GM12878 (cell line): Measurements from ENCODE around the gene BTG2. TPM values are rescaled to one million over a fixed set of nuclear protein-coding genes. Genes with fewer than 3 reads are reported as not detected.

Source experiments
- ATAC-seq: fragments of 200-7000 bp; cut with Tn5 transposase; 3 replicates; pipeline ENCODE4 v1.9.1; 2020; ENCODE audit warnings: mild to moderate bottlenecking, moderate library complexity
- BruUV-seq: library from RNA; stranded (reverse); fragments of 400-500 nt; replicated peaks from 2 replicates; lab custom pipeline; 2021; lab: Mats Ljungman, UMichigan
- CTCF ChIA-PET: fragments of 300-600 bp; sonication (Branson Sonifier 250); formaldehyde crosslinking; extraction: SDS; loops from one replicate; lab custom pipeline; 2021; ENCODE audit warnings: inconsistent platforms; lab: Yijun Ruan, JAX
- POLR2A ChIA-PET: fragments of 350-600 bp; formaldehyde crosslinking; extraction: SDS; loops from one replicate; lab custom pipeline; 2021; ENCODE audit warnings: inconsistent platforms; lab: Charles Lee
- RAD21 ChIA-PET: fragments of 300-600 bp; sonication (Branson Sonifier 250); formaldehyde crosslinking; loops from one replicate; lab custom pipeline; 2023; ENCODE audit warnings: antibody characterized with exemption; ENCODE audit not compliant: unreplicated experiment; lab: Charles Lee
- SMC1A ChIA-PET: fragments of 300-600 bp; sonication (Branson Sonifier 250); formaldehyde crosslinking; loops from one replicate; lab custom pipeline; 2023; ENCODE audit not compliant: unreplicated experiment, uncharacterized antibody; lab: Charles Lee
- DNase-seq: peaks from one replicate; pipeline ENCODE4 v3.0.0-alpha.2; 2011; ENCODE audit warnings: low read depth, low spot score
- FAIRE-seq: peaks from 3 replicates; lab custom pipeline; 2011; peaks lifted over from hg19 to GRCh38; lab: Jason Lieb, UNC
- H2AFZ ChIP-seq: 2 replicates; pipeline ENCODE4 v1.6.0; 2011; ENCODE audit warnings: low read depth, low read length, control low read depth; ENCODE audit not compliant: control insufficient read depth
- H3K27ac ChIP-seq: 2 replicates; pipeline ENCODE4 v1.5.1; 2011; ENCODE audit warnings: control low read depth; ENCODE audit not compliant: control insufficient read depth, insufficient read depth
- H3K27me3 ChIP-seq, 2 experiments: replicated peaks in 1 of 2; 2 replicates each; pipeline versions ENCODE4 v1.6.0 to v1.6.1; 2011; ENCODE audit warnings: low read length in 1 of 2; ENCODE audit not compliant: control insufficient read depth in 2 of 2, insufficient read depth in 2 of 2
- H3K36me3 ChIP-seq, 2 experiments: 2 replicates each; pipeline ENCODE4 v1.5.1; 2011; ENCODE audit warnings: low read length in 1 of 2; ENCODE audit not compliant: control insufficient read depth in 2 of 2, insufficient read depth in 2 of 2
- H3K4me1 ChIP-seq: 2 replicates; pipeline ENCODE4 v1.6.1; 2011; ENCODE audit warnings: mild to moderate bottlenecking, low read length, moderate library complexity, mixed read lengths; ENCODE audit not compliant: control insufficient read depth, insufficient read depth
- H3K4me2 ChIP-seq: 2 replicates; pipeline ENCODE4 v1.6.0; 2011; ENCODE audit warnings: control low read depth; ENCODE audit not compliant: control insufficient read depth, insufficient read depth
- H3K4me3 ChIP-seq: fragments of 200-600 bp; sonication (generic); 2 replicates; pipeline ENCODE4 v1.5.1; 2016
- H3K79me2 ChIP-seq: 2 replicates; pipeline ENCODE4 v1.6.0; 2011; ENCODE audit warnings: low read length; ENCODE audit not compliant: control insufficient read depth, insufficient read depth
- H3K9ac ChIP-seq: 2 replicates; pipeline ENCODE4 v1.8.0; 2011; ENCODE audit warnings: low read length, control low read depth, mixed read lengths; ENCODE audit not compliant: control insufficient read depth, insufficient read depth
- H3K9me3 ChIP-seq: replicated peaks from 3 replicates; pipeline ENCODE4 v1.5.1; 2011; ENCODE audit warnings: mild to moderate bottlenecking, low read length; ENCODE audit not compliant: control insufficient read depth, insufficient read depth
- H4K20me1 ChIP-seq: 2 replicates; pipeline ENCODE4 v1.6.0; 2011; ENCODE audit not compliant: control insufficient read depth, insufficient read depth
- EZH2 ChIP-seq: IDR thresholded peaks from 2 replicates; pipeline ENCODE4 v1.6.1; 2012; ENCODE audit warnings: low read depth, mild to moderate bottlenecking, control low read depth, inconsistent platforms, low read length, borderline replicate concordance; ENCODE audit not compliant: control insufficient read depth
- RAD21 ChIP-seq: IDR thresholded peaks from 2 replicates; pipeline ENCODE4 v1.6.1; 2011; ENCODE audit warnings: mild to moderate bottlenecking, low read depth, low read length, moderate library complexity; ENCODE audit not compliant: insufficient read depth
- SMC3 ChIP-seq: IDR thresholded peaks from 2 replicates; pipeline ENCODE4 v1.6.1; 2011; ENCODE audit warnings: low read length, improper control_type of control experiment, borderline replicate concordance
- WGBS: methylation state at CpG from one replicate; pipeline ENCODE4 v1.1.6; 2016; ENCODE audit warnings: low lambda C conversion rate; ENCODE audit not compliant: insufficient replicate concordance, insufficient coverage; ENCODE audit errors: missing lambda C conversion rate; 5-methylcytosine and 5-hydroxymethylcytosine counted together
- in situ Hi-C: fragments of 300-500 bp; cut with MboI; formaldehyde crosslinking; loops from 9 replicates; pipeline ENCODE4 v1.14.3; 2018; ENCODE audit warnings: mixed read lengths
- intact Hi-C: fragments of 100-400 bp; cut with micrococcal nuclease; formaldehyde crosslinking; loops from one replicate; pipeline ENCODE4 v1.14.2; 2022; ENCODE audit not compliant: unreplicated experiment
- polyA plus RNA-seq, 11 experiments: library from polyadenylated mRNA; depleted of rRNA in 4 of 11; unstranded in 6 of 11; stranded (reverse) in 5 of 11; fragments of >200 nt; fragmentation: Nextera tagmentation in 4 of 11; fragmentation: Illumina TruSeq in 1 of 11; extraction: Ambion mirVana in 4 of 11; extraction: Trizol in 1 of 11; gene quantifications; 1 replicate in 1 of 11; 2 replicates in 10 of 11; pipeline versions ENCODE4 v1.2.1 to v1.2.3, GENCODE V29; 2011 to 2016; ENCODE audit warnings: inconsistent platforms in 2 of 11, missing spikeins in 2 of 11, low read depth in 1 of 11
- total RNA-seq, 4 experiments: library from RNA; depleted of rRNA in 3 of 4; stranded (reverse); fragments of >200 nt in 3 of 4; fragmentation: Illumina TruSeq in 1 of 4; extraction: Trizol in 1 of 4; gene quantifications; 2 replicates each; pipeline versions ENCODE4 v1.2.1 to v1.2.3, GENCODE V29; 2013 to 2021
- TF ChIP-seq, protein P1 (sequence below): fragments of 450-650 bp; IDR thresholded peaks from 2 replicates; pipeline ENCODE4 v1.6.1; 2016; ENCODE audit warnings: mild to moderate bottlenecking, moderate library complexity, borderline replicate concordance
- TF ChIP-seq, protein P2 (sequence below), 3 experiments: IDR thresholded peaks in 2 of 3; conservative IDR thresholded peaks in 1 of 3; 2 replicates each; pipeline ENCODE4 v1.5.1; 2011; ENCODE audit warnings: low read depth in 3 of 3, low read length in 3 of 3, mild to moderate bottlenecking in 3 of 3, control low read depth in 2 of 3, moderate library complexity in 2 of 3, inconsistent platforms in 1 of 3, mixed read lengths in 1 of 3; ENCODE audit not compliant: control insufficient read depth in 2 of 3, insufficient read depth in 1 of 3; ENCODE audit errors: extremely low read depth in 1 of 3
- TF ChIP-seq, protein P3 (sequence below): fragments of 450-650 bp; IDR thresholded peaks from 2 replicates; pipeline ENCODE4 v1.6.1; 2017; ENCODE audit warnings: low read depth, mild to moderate bottlenecking, moderate library complexity

Gene BTG2
- total and polyA plus RNA-seq, 10 of the 15 experiments (the other 5 are each of a cell fraction or from before 2014, with no cell fraction given): 23.3 to 160 (median 98.1) TPM

DNA sequence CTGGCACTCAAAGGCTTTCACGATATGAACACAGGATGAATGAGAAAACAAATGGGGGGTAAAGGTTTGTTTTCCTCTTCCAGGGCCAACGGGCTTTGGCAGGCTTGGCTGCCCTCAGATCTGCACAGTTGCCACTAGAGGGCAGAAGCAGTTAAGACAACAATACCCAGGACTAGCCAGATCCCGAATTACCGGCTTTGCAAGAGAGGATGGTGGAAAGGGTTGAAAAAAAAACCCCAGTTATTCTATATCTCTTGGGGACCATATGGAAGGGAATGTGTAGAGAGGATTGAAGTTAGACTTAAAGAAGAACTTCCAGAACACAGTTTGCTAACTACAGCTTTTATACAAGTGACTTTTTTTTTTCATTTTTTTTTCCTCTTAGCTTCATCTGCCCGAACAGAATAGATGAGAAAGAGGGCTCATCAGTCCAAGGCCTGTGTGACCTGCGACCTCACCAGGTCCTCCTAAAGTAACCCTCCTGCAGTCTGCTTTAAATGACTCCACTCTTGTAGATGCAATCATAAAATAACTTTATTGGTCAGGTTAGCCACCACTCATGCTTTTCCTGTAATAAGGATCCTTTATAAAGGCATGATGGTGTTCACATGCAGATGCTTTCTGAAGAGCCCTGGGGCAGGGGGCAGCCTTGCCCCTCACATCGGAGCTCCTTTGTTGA is 34.9 kb downstream of the BTG2 start (continued):
- TF ChIP-seq, protein P1, sequence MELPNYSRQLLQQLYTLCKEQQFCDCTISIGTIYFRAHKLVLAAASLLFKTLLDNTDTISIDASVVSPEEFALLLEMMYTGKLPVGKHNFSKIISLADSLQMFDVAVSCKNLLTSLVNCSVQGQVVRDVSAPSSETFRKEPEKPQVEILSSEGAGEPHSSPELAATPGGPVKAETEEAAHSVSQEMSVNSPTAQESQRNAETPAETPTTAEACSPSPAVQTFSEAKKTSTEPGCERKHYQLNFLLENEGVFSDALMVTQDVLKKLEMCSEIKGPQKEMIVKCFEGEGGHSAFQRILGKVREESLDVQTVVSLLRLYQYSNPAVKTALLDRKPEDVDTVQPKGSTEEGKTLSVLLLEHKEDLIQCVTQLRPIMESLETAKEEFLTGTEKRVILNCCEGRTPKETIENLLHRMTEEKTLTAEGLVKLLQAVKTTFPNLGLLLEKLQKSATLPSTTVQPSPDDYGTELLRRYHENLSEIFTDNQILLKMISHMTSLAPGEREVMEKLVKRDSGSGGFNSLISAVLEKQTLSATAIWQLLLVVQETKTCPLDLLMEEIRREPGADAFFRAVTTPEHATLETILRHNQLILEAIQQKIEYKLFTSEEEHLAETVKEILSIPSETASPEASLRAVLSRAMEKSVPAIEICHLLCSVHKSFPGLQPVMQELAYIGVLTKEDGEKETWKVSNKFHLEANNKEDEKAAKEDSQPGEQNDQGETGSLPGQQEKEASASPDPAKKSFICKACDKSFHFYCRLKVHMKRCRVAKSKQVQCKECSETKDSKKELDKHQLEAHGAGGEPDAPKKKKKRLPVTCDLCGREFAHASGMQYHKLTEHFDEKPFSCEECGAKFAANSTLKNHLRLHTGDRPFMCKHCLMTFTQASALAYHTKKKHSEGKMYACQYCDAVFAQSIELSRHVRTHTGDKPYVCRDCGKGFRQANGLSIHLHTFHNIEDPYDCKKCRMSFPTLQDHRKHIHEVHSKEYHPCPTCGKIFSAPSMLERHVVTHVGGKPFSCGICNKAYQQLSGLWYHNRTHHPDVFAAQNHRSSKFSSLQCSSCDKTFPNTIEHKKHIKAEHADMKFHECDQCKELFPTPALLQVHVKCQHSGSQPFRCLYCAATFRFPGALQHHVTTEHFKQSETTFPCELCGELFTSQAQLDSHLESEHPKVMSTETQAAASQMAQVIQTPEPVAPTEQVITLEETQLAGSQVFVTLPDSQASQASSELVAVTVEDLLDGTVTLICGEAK: peak; percentile 68; the same call in 1 of the 2 replicates
- TF ChIP-seq EZH2: 0 out of 2 replicates have a peak, but pooled peaks have one; percentile 92

DNA sequence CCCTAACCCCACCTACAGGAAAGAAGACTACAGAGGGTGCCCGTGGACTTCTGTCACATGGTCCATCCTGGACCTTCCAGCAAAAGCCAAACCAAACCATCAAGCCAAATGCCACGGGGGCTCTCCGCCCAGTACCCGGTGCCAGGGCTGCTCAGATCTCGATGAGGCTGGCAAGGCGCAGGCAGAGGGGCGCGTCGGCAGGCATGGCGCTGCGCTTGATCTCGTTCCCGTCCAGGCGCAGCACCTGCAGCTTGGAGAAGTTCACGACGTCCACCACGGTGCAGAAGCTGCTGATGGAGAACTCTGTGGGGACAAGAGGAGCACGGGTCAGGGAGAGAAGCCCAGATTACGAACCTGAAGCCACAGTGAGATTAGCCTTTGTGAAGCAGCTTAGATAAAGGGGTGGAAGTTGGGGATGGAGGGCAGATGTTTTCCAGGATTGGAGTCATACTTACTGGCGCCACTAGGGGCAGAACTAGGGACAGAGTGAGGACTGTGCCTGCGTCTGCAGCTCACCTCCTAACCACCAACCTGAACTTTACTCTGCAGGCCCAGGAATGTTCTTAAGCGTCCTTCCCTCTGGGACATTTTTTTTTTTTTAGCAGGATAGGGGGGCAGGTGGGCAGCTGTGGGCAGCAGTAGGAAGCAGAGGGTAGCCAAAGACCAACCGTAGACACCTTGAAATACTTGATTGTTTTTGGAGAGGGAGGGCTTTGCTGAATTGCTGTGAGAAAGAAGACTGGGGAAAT is 37.0 kb downstream of the BTG2 start:
- in situ Hi-C loops (loop anchor here (5.0 kb wide), 2 partner anchors 100 to 145 kb away; no protein-coding TSS in a partner anchor), intact Hi-C loops (no loop called here)
- DNase-seq (no peak), FAIRE-seq (peak; percentile 90), ATAC-seq (peak; percentile 77)
- H3K4me2 ChIP-seq: no peak overlapping the region
- no peaks in the 10 kb centered on the region for H3K9me3 ChIP-seq
- no peak overlapping the region for H2AFZ ChIP-seq
- no peaks in the 10 kb centered on the region for H3K4me1 ChIP-seq
- no TSS peak for BruUV-seq
- POLR2A ChIA-PET: interaction anchor here (1.0 to 1.3 kb wide), 2 partner anchors 99 to 104 kb away, joined by 3 read pairs; no protein-coding TSS in a partner anchor
- no peak overlapping the region for H3K27ac ChIP-seq
- CTCF ChIA-PET: interaction anchor here (0.6 to 20.4 kb wide), 31 partner anchors 9 to 1069 kb away, joined by 3 to 854 read pairs (median 16); partner anchors contain the start of genes BTG2, FMOD, OPTC and PRELP
- TF ChIP-seq SMC3: peak; percentile 21; the same call in 1 of the 2 replicates
- TF ChIP-seq, protein P2, sequence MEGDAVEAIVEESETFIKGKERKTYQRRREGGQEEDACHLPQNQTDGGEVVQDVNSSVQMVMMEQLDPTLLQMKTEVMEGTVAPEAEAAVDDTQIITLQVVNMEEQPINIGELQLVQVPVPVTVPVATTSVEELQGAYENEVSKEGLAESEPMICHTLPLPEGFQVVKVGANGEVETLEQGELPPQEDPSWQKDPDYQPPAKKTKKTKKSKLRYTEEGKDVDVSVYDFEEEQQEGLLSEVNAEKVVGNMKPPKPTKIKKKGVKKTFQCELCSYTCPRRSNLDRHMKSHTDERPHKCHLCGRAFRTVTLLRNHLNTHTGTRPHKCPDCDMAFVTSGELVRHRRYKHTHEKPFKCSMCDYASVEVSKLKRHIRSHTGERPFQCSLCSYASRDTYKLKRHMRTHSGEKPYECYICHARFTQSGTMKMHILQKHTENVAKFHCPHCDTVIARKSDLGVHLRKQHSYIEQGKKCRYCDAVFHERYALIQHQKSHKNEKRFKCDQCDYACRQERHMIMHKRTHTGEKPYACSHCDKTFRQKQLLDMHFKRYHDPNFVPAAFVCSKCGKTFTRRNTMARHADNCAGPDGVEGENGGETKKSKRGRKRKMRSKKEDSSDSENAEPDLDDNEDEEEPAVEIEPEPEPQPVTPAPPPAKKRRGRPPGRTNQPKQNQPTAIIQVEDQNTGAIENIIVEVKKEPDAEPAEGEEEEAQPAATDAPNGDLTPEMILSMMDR (IDR thresholded peaks at IDR 0.05 in 2 of 3, conservative IDR thresholded peaks at IDR 0.05 in 1 of 3; ENCODE audit: control insufficient read depth in 2 of 3, extremely low read depth in 1 of 3, insufficient read depth in 1 of 3, low read depth in 3 of 3, low read length in 3 of 3): peak; percentile 61 to 89 (median 87)
- peak; percentile 50 for TF ChIP-seq RAD21
- TF ChIP-seq, protein P3, sequence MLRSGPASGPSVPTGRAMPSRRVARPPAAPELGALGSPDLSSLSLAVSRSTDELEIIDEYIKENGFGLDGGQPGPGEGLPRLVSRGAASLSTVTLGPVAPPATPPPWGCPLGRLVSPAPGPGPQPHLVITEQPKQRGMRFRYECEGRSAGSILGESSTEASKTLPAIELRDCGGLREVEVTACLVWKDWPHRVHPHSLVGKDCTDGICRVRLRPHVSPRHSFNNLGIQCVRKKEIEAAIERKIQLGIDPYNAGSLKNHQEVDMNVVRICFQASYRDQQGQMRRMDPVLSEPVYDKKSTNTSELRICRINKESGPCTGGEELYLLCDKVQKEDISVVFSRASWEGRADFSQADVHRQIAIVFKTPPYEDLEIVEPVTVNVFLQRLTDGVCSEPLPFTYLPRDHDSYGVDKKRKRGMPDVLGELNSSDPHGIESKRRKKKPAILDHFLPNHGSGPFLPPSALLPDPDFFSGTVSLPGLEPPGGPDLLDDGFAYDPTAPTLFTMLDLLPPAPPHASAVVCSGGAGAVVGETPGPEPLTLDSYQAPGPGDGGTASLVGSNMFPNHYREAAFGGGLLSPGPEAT: no peak
- WGBS: 36% methylated on average over 22 of the region's 23 CpGs
- H3K36me3 ChIP-seq: no peaks in the 10 kb centered on the region
- H3K4me3 ChIP-seq: no peak overlapping the region
- H3K27me3 ChIP-seq: peaks cover 0 to 6% of the 10 kb centered on the region in 2 experiments; a peak in 1 of 4 replicates
- RAD21 ChIA-PET: interaction anchor here (0.7 to 15.9 kb wide), 15 partner anchors 17 to 148 kb away, joined by 3 to 501 read pairs (median 8); no protein-coding TSS in a partner anchor
- SMC1A ChIA-PET: interaction anchor here (0.6 to 15.1 kb wide), 25 partner anchors 8 to 419 kb away, joined by 3 to 508 read pairs (median 10); partner anchors contain the start of genes BTG2 and FMOD
- H3K79me2 ChIP-seq: no peaks in the 10 kb centered on the region
- no peak overlapping the region for H3K9ac ChIP-seq
- no peaks in the 10 kb centered on the region for H4K20me1 ChIP-seq
